ENCODE measurements around the gene IFI6.
"Not testable (repeated sequence)": the region's sequence is repeated elsewhere in the genome, so short reads cannot be mapped to it uniquely, and the experiment has no call there.

Gene IFI6

GRCh38 chr1:27648602-27649305 is 23.2 kb downstream of the IFI6 start:
- Mint-ChIP-seq H3K4me3 (no peak overlapping the region), H3K27me3 (no peaks in the 10 kb centered on the region), H3K9me3 (ENCODE audit: low read depth) (no peaks in the 10 kb centered on the region), H3K4me1 (ENCODE audit: low read depth) (peaks cover 23% of the 10 kb centered on the region), H3K27ac (no peak overlapping the region), H3K36me3 (no peaks in the 10 kb centered on the region)

GRCh38 chr1:27647328-27647727 is 24.7 kb downstream of the IFI6 start:
- Mint-ChIP-seq H3K9me3 (ENCODE audit: low read depth) (no peaks in the 10 kb centered on the region), H3K4me1 (ENCODE audit: low read depth) (peaks cover 27% of the 10 kb centered on the region), H3K36me3 (no peaks in the 10 kb centered on the region), H3K27me3 (no peaks in the 10 kb centered on the region), H3K4me3 (no peak overlapping the region), H3K27ac (no peak overlapping the region)

GRCh38 chr1:27646676-27647075 is 25.3 kb downstream of the IFI6 start:
- Mint-ChIP-seq H3K27me3 (no peaks in the 10 kb centered on the region), H3K36me3 (no peaks in the 10 kb centered on the region), H3K27ac (no peak overlapping the region), H3K4me3 (no peak overlapping the region), H3K4me1 (ENCODE audit: low read depth) (peaks cover 27% of the 10 kb centered on the region), H3K9me3 (ENCODE audit: low read depth) (no peaks in the 10 kb centered on the region)

GRCh38 chr1:27645071-27645415 is 26.9 kb downstream of the IFI6 start:
- no peaks in the 10 kb centered on the region for H3K9me3 Mint-ChIP-seq (ENCODE audit: low read depth)
- no peak overlapping the region for H3K27ac Mint-ChIP-seq

DNA sequence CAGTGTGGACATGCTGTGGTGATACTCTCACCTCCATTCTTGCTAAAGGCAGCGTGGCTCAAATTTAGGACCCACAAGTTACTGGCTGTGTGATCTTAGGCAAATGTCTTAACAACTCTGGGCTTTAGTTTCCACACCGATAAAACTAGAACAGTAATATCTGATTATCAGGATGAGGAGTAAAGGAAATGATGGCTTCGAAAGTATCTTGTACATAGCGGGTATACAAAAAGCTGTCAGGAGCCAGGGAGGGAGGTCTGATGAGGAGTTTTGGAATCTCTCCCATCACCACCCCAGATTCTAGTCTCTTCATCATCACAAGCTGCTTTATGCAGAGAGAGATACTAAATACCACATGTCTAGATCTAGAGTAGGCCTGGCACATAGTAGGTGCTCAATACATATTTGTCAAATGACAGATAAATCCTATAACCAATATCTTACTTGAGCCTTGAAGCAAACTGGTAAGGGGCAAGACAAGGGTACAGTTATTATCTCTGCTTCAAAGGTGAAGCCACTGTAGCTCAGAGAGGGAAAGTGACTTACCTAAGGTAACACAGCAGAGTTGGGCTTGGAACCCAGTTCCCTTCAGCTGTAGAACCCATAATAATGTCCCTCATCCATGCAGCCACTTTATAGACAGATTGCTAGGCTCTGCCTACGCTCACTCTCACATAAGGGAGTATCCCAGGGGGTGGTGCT is 27.5 kb downstream of the IFI6 start:
- Mint-ChIP-seq H3K9me3 (ENCODE audit: low read depth) (no peaks in the 10 kb centered on the region), H3K36me3 (no peaks in the 10 kb centered on the region), H3K4me3 (no peak overlapping the region), H3K27me3 (no peaks in the 10 kb centered on the region), H3K4me1 (ENCODE audit: low read depth) (peaks cover 14% of the 10 kb centered on the region), H3K27ac (peak overlapping the region; percentile 34)

More at GRCh38 chr1:27645071-27645415, 26.9 kb downstream of the IFI6 start:
- H3K27me3 Mint-ChIP-seq: no peaks in the 10 kb centered on the region
- no peaks in the 10 kb centered on the region for H3K36me3 Mint-ChIP-seq
- no peak overlapping the region for H3K4me3 Mint-ChIP-seq
- peaks cover 16% of the 10 kb centered on the region for H3K4me1 Mint-ChIP-seq (ENCODE audit: low read depth)

DNA sequence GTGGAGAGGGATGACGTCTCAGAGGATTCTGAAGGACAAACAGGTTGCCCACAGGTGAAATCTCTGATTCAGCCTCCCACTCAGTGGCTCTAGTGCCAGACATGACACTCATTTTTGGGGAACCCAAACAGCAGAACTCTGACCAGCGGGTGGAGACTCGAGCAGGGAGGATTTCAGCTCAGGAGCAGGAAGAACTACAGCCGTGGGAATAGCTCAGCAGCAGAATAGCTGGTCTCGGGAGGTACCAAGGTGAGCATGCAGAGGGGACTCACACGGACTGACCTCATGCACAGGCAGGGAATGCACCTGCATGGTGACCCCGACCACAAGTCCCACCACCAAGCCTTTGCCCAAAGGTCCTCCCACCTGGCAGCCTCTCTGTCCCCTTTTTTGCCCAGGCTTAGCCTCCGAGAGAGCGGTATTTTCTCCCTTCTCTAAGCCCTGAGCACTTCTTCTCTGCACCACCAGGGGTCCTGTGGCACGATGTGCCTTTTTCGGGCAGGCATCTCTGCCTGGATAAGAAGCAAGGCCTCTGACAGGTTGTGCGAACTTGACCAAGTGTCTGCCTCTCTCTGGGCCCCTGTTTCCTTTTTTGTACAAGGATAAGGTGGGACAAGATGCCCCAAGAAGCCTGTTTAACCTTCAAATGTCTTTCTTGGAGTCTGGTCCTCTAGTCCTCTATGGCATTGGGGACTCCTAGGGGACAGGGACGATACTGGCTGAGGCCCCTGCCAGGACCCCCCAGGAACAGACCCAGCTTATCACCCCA is 28.2 kb downstream of the IFI6 start:
- peak overlapping the region; percentile 34 for H3K27ac Mint-ChIP-seq
- no peaks in the 10 kb centered on the region for H3K9me3 Mint-ChIP-seq (ENCODE audit: low read depth)
- peaks cover 15% of the 10 kb centered on the region for H3K4me1 Mint-ChIP-seq (ENCODE audit: low read depth)
- no peak overlapping the region for H3K4me3 Mint-ChIP-seq
- no peaks in the 10 kb centered on the region for H3K27me3 Mint-ChIP-seq
- no peaks in the 10 kb centered on the region for H3K36me3 Mint-ChIP-seq

DNA sequence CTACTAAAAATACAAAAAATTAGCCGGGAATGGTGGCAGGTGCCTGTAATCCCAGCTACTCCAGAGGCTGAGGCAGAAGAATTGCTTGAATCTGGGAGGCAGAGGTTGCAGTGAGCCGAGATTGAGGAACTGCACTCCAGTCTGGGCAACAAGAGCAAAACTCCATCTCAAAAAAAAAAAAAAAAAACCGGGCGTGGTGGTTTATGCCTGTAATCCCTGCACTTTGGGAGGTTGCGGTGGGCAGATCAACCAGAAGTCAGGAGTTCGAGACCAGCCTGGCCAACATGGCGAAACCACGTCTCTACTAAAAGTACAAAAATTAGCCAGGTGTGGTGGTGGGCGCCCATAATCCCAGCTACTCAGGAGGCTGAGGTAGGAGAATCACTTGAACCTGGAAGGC is 31.5 kb downstream of the IFI6 start:
- not testable (repeated sequence) for H3K4me3 Mint-ChIP-seq; H3K36me3 Mint-ChIP-seq; H3K27me3 Mint-ChIP-seq; H3K9me3 Mint-ChIP-seq (ENCODE audit: low read depth); H3K27ac Mint-ChIP-seq
- peaks cover 33% of the 10 kb centered on the region for H3K4me1 Mint-ChIP-seq (ENCODE audit: low read depth)

GRCh38 chr1:27638805-27639204 is 33.2 kb downstream of the IFI6 start:
- Mint-ChIP-seq H3K36me3 (no peaks in the 10 kb centered on the region), H3K4me3 (no peak overlapping the region), H3K9me3 (ENCODE audit: low read depth) (no peaks in the 10 kb centered on the region), H3K27me3 (no peaks in the 10 kb centered on the region), H3K27ac (no peak overlapping the region), H3K4me1 (ENCODE audit: low read depth) (peaks cover 34% of the 10 kb centered on the region)

GRCh38 chr1:27638047-27638734 is 33.8 kb downstream of the IFI6 start:
- Mint-ChIP-seq H3K9me3 (ENCODE audit: low read depth) (no peaks in the 10 kb centered on the region), H3K36me3 (no peaks in the 10 kb centered on the region), H3K4me1 (ENCODE audit: low read depth) (peaks cover 35% of the 10 kb centered on the region), H3K4me3 (no peak overlapping the region), H3K27me3 (no peaks in the 10 kb centered on the region), H3K27ac (peak overlapping the region; percentile 34)

- Mint-ChIP-seq H3K27me3 (no peaks in the 10 kb centered on the region), H3K9me3 (ENCODE audit: low read depth) (no peaks in the 10 kb centered on the region), H3K4me3 (peak overlapping the region; percentile 65), H3K4me1 (ENCODE audit: low read depth) (peaks cover 60% of the 10 kb centered on the region), H3K27ac (no peak overlapping the region), H3K36me3 (no peaks in the 10 kb centered on the region)
Observed at GRCh38 chr1:27635396-27636142, 36.4 kb downstream of the IFI6 start.

DNA sequence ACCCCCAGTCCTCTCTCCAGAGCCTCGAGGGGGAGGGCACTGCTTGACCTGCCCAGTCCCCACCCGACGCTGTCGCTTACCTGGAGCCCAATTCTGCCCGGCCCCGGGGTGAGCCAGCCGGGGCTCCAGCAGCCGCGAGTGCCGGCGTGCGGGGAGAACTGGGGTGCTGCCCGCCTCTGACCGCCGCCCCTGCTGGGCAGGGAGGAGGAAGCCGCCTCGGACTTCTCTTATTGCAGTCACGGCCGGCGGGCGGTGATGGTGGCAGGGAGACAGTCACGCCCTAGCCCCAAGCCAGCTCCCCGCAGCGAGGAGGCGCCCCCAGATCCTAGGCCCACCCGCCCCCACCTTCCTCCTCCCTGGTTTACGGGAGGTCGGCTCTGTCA is 37.0 kb downstream of the IFI6 start, which contains the start of gene FGR:
Gene FGR, minus strand, starts transcription at position 201 of the 383 bp plus-strand sequence. CDS start 11,269 bp downstream, outside the sequence.
- no peak within 1 kb of the TSS for H3K27ac Mint-ChIP-seq
- no peaks in the 10 kb centered on the region for H3K9me3 Mint-ChIP-seq (ENCODE audit: low read depth)
- no peaks in the 10 kb centered on the region for H3K27me3 Mint-ChIP-seq
- H3K4me1 Mint-ChIP-seq (ENCODE audit: low read depth): peaks cover 62% of the 10 kb centered on the region
- peak within 1 kb of the TSS; percentile 65 for H3K4me3 Mint-ChIP-seq
- H3K36me3 Mint-ChIP-seq: no peaks in the 10 kb centered on the region

DNA sequence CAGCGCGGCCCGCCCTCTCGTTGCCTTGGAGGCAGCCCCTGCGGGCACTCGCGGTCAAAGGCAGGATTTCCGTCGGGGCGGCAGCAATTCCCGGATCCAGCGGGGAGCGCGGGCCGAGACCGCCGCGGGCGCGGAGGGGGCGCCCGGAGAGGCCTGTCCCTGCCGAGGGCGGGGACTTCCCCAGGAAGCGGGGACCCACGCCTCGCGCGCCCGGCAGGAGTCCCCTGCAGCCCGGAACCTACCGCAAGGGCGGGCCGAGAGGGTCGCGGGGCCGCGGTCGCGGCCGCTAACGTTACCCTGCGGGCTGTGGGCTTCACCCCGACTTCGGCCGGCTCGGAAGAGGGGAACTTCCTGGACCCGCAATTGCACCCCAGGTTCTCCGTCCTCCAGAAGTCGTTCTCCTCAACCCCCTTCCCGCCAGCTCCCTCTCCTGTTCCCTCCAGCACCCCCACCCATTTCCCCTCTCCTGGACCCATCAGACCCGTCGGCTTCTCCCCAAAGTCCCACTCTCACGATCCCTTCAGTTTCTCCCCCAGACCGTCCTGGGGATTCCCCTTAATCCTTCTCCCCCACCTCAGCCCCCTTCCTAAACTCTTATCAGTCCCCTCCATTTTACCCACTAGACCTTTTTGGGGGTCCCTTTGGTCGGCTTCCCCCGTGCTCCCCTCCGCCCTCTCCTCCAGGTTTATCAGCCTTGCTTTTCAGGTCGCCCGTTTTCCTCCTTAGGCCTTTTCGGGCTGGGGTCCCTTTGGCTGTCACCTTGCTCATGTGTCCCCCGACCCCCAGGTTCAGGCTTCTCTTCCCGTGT is 37.6 kb downstream of the IFI6 start:
- peak overlapping the region; percentile 49 for H3K4me3 Mint-ChIP-seq
- no peaks in the 10 kb centered on the region for H3K36me3 Mint-ChIP-seq
- no peaks in the 10 kb centered on the region for H3K9me3 Mint-ChIP-seq (ENCODE audit: low read depth)
- H3K4me1 Mint-ChIP-seq (ENCODE audit: low read depth): peaks cover 66% of the 10 kb centered on the region
- no peak overlapping the region for H3K27ac Mint-ChIP-seq
- no peaks in the 10 kb centered on the region for H3K27me3 Mint-ChIP-seq

GRCh38 chr1:27633640-27634176 is 38.3 kb downstream of the IFI6 start:
- Mint-ChIP-seq H3K9me3 (ENCODE audit: low read depth) (no peaks in the 10 kb centered on the region), H3K27ac (peak overlapping the region; percentile 58), H3K4me1 (ENCODE audit: low read depth) (peaks cover 71% of the 10 kb centered on the region), H3K4me3 (peak overlapping the region; percentile 78), H3K36me3 (no peaks in the 10 kb centered on the region), H3K27me3 (no peaks in the 10 kb centered on the region)

Measured in activated naive CD8-positive, alpha-beta T cell (primary cell).